Stimulated activated CD4-positive, alpha-beta T cell treated with anti-CD3 and anti-CD28 coated beads, Interleukin-1b, Interleukin-23, amount 100 ng/mL, for 1 hour (primary cell): ENCODE results near the gene FBXL7.

Experiments used
- DNase-seq, 2 donors: peaks; one replicate each; pipeline ENCODE4 v3.0.0-alpha.2; 2020; ENCODE audit warnings: low read depth in 2 of 2

Gene FBXL7

GRCh38 chr5:15544039-15544438 is 44.1 kb downstream of the FBXL7 start:
- DNase-seq, result no peak

- DNase-seq, result no peak
Observed at GRCh38 chr5:15545082-15545481, 45.1 kb downstream of the FBXL7 start.

GRCh38 chr5:15547261-15547839 is 47.4 kb downstream of the FBXL7 start:
- DNase-seq, result no peak

GRCh38 chr5:15549961-15550360 is 50.0 kb downstream of the FBXL7 start:
- DNase-seq, result no peak

GRCh38 chr5:15550502-15551112 is 50.6 kb downstream of the FBXL7 start:
- DNase-seq, result no peak

GRCh38 chr5:15551113-15551504 is 51.1 kb downstream of the FBXL7 start:
- no peak for DNase-seq

GRCh38 chr5:15554542-15554941 is 54.6 kb downstream of the FBXL7 start:
- no peak for DNase-seq

GRCh38 chr5:15555176-15555575 is 55.2 kb downstream of the FBXL7 start:
- DNase-seq, result no peak

- no peak for DNase-seq
Observed at GRCh38 chr5:15558240-15558639, 58.3 kb downstream of the FBXL7 start.

- no peak for DNase-seq
Observed at GRCh38 chr5:15558681-15559080, 58.7 kb downstream of the FBXL7 start.

- no peak for DNase-seq
Observed at GRCh38 chr5:15560421-15560820, 60.4 kb downstream of the FBXL7 start.

GRCh38 chr5:15564523-15564922 is 64.5 kb downstream of the FBXL7 start:
- DNase-seq, result no peak

- DNase-seq, result no peak
Observed at GRCh38 chr5:15564957-15565356, 65.0 kb downstream of the FBXL7 start.

- DNase-seq, result no peak
Observed at GRCh38 chr5:15566306-15566705, 66.3 kb downstream of the FBXL7 start.

- DNase-seq, result no peak
Observed at GRCh38 chr5:15566789-15567188, 66.8 kb downstream of the FBXL7 start.

- no peak for DNase-seq
Observed at GRCh38 chr5:15570491-15570890, 70.5 kb downstream of the FBXL7 start.

GRCh38 chr5:15571081-15571480 is 71.1 kb downstream of the FBXL7 start:
- DNase-seq, result no peak

GRCh38 chr5:15571618-15572017 is 71.6 kb downstream of the FBXL7 start:
- no peak for DNase-seq

- DNase-seq, result no peak
Observed at GRCh38 chr5:15573590-15573989, 73.6 kb downstream of the FBXL7 start.

- no peak for DNase-seq
Observed at GRCh38 chr5:15574128-15574527, 74.1 kb downstream of the FBXL7 start.

GRCh38 chr5:15574806-15575325 is 74.9 kb downstream of the FBXL7 start:
- DNase-seq, result no peak

- DNase-seq, result no peak
Observed at GRCh38 chr5:15575666-15576065, 75.7 kb downstream of the FBXL7 start.

- DNase-seq, result no peak
Observed at GRCh38 chr5:15577132-15577531, 77.2 kb downstream of the FBXL7 start.

GRCh38 chr5:15577831-15578230 is 77.9 kb downstream of the FBXL7 start:
- no peak for DNase-seq
